Measurements from ENCODE around the gene CH25H. TPM values are rescaled to one million over a fixed set of nuclear protein-coding genes. Genes with fewer than 3 reads are reported as not detected.
"Not testable (repeated sequence)": the region's sequence is repeated elsewhere in the genome, so short reads cannot be mapped to it uniquely, and the experiment has no call there.

The CH25H gene
- total RNA-seq: not detected

GRCh38 chr10:89207181-89207800 lies at the start of gene CH25H:
Gene CH25H, minus strand, starts transcription at chr10:89207317. Its CDS starts 25 bp downstream, at chr10:89207292.
- H3K4me3 Mint-ChIP-seq: peak within 1 kb of the TSS; percentile 65
- ChIA-PET POLR2A (interaction anchor here (0.7 to 1.2 kb wide), 6 partner anchors 121 to 373 kb away, joined by 3 to 7 read pairs (median 3); no protein-coding TSS in a partner anchor), CTCF (interaction anchor here (0.7 to 6.7 kb wide), 18 partner anchors 9 to 376 kb away, joined by 3 to 73 read pairs (median 4); partner anchors contain the start of gene LIPA)
- peak; percentile 76 for ATAC-seq
- peaks cover 38% of the 10 kb centered on the region for H3K27me3 Mint-ChIP-seq (ENCODE audit: low read depth)
- peak; percentile 53 for DNase-seq
- peaks cover 23% of the 10 kb centered on the region for H3K4me1 Mint-ChIP-seq (ENCODE audit: low read depth)
- no peaks in the 10 kb centered on the region for H3K36me3 Mint-ChIP-seq (ENCODE audit: low read depth)
- H3K9me3 Mint-ChIP-seq (ENCODE audit: insufficient read depth): no peaks in the 10 kb centered on the region
- H3K27ac Mint-ChIP-seq: peak within 1 kb of the TSS; percentile 32

GRCh38 chr10:89256340-89256739 lies 49.2 kb upstream of the CH25H start:
- H3K4me3 Mint-ChIP-seq: no peak overlapping the region
- no peak for DNase-seq
- CTCF ChIA-PET: interaction anchor here (1.0 to 1.5 kb wide), 3 partner anchors 10 to 306 kb away, joined by 3 read pairs; partner anchors contain the start of gene IFIT5
- H3K4me1 Mint-ChIP-seq (ENCODE audit: low read depth): peaks cover 9% of the 10 kb centered on the region
- H3K9me3 Mint-ChIP-seq (ENCODE audit: insufficient read depth): peaks cover 19% of the 10 kb centered on the region
- POLR2A ChIA-PET: no interaction called here
- no peak for ATAC-seq
- peaks cover 18% of the 10 kb centered on the region for H3K27me3 Mint-ChIP-seq (ENCODE audit: low read depth)
- H3K27ac Mint-ChIP-seq: no peak overlapping the region
- H3K36me3 Mint-ChIP-seq (ENCODE audit: low read depth): peaks cover 19% of the 10 kb centered on the region

GRCh38 chr10:89255793-89256192 lies 48.7 kb upstream of the CH25H start:
- H3K27ac Mint-ChIP-seq: no peak overlapping the region
- H3K4me3 Mint-ChIP-seq: no peak overlapping the region
- no peak for DNase-seq
- ChIA-PET CTCF (interaction anchor here (1.0 to 1.5 kb wide), 3 partner anchors 10 to 307 kb away, joined by 3 read pairs; partner anchors contain the start of gene IFIT5), POLR2A (no interaction called here)
- H3K36me3 Mint-ChIP-seq (ENCODE audit: low read depth): peaks cover 19% of the 10 kb centered on the region
- H3K4me1 Mint-ChIP-seq (ENCODE audit: low read depth): peaks cover 12% of the 10 kb centered on the region
- peaks cover 18% of the 10 kb centered on the region for H3K27me3 Mint-ChIP-seq (ENCODE audit: low read depth)
- ATAC-seq: no peak
- peaks cover 19% of the 10 kb centered on the region for H3K9me3 Mint-ChIP-seq (ENCODE audit: insufficient read depth)

GRCh38 chr10:89255091-89255579 lies 48.0 kb upstream of the CH25H start:
- H3K27ac Mint-ChIP-seq, POLR2A ChIA-PET, H3K4me3 Mint-ChIP-seq, DNase-seq, ATAC-seq: not testable (repeated sequence)
- H3K36me3 Mint-ChIP-seq (ENCODE audit: low read depth): peaks cover 19% of the 10 kb centered on the region
- H3K4me1 Mint-ChIP-seq (ENCODE audit: low read depth): peaks cover 12% of the 10 kb centered on the region
- CTCF ChIA-PET: interaction anchor here (1.0 to 1.5 kb wide), 3 partner anchors 9 to 308 kb away, joined by 3 read pairs; partner anchors contain the start of gene IFIT5
- H3K27me3 Mint-ChIP-seq (ENCODE audit: low read depth): peaks cover 18% of the 10 kb centered on the region
- H3K9me3 Mint-ChIP-seq (ENCODE audit: insufficient read depth): peaks cover 19% of the 10 kb centered on the region

GRCh38 chr10:89252225-89252585 lies 45.1 kb upstream of the CH25H start:
- POLR2A ChIA-PET: interaction anchor here (0.9 to 1.8 kb wide), 5 partner anchors 21 to 262 kb away, joined by 3 to 11 read pairs (median 4); partner anchors contain the start of genes FAS, IFIT3 and IFIT5

GRCh38 chr10:89251409-89252224 lies 44.5 kb upstream of the CH25H start, which contains the start of gene LIPA:
Gene LIPA, minus strand, starts transcription at chr10:89251775. Its CDS starts 4,127 bp downstream, at chr10:89247648.
- ATAC-seq (peak; percentile 100), DNase-seq (peak; percentile 97)
- Mint-ChIP-seq H3K27me3 (ENCODE audit: low read depth) (no peaks in the 10 kb centered on the region), H3K9me3 (ENCODE audit: insufficient read depth) (peaks cover 19% of the 10 kb centered on the region), H3K4me1 (ENCODE audit: low read depth) (peaks cover 23% of the 10 kb centered on the region), H3K4me3 (peak within 1 kb of the TSS; percentile 88), H3K27ac (peak within 1 kb of the TSS; percentile 39), H3K36me3 (ENCODE audit: low read depth) (peaks cover 19% of the 10 kb centered on the region)
- POLR2A ChIA-PET: interaction anchor here (0.6 to 1.8 kb wide), 8 partner anchors 22 to 753 kb away, joined by 3 to 11 read pairs (median 4); partner anchors contain the start of genes FAS, IFIT3, IFIT5 and KIF20B
- CTCF ChIA-PET: interaction anchor here (0.6 to 2.5 kb wide), 12 partner anchors 11 to 1614 kb away, joined by 3 to 17 read pairs (median 4); partner anchors contain the start of genes CH25H, IFIT1 and IFIT5

More at GRCh38 chr10:89252225-89252585, 45.1 kb upstream of the CH25H start:
- Mint-ChIP-seq H3K36me3 (ENCODE audit: low read depth) (peaks cover 19% of the 10 kb centered on the region), H3K27me3 (ENCODE audit: low read depth) (peaks cover 5% of the 10 kb centered on the region), H3K9me3 (ENCODE audit: insufficient read depth) (peaks cover 19% of the 10 kb centered on the region), H3K4me1 (ENCODE audit: low read depth) (peaks cover 23% of the 10 kb centered on the region), H3K27ac (no peak overlapping the region), H3K4me3 (no peak overlapping the region)
- CTCF ChIA-PET: interaction anchor here (0.6 to 2.5 kb wide), 8 partner anchors 11 to 1614 kb away, joined by 3 to 17 read pairs (median 5); partner anchors contain the start of genes IFIT1 and IFIT5
- ATAC-seq (no peak), DNase-seq (no peak)

GRCh38 chr10:89250865-89251408 lies 43.8 kb upstream of the CH25H start:
- peak overlapping the region; percentile 88 for H3K4me3 Mint-ChIP-seq
- ChIA-PET CTCF (interaction anchor here (0.8 to 2.5 kb wide), 9 partner anchors 10 to 252 kb away, joined by 3 to 17 read pairs (median 4); partner anchors contain the start of genes CH25H and IFIT5), POLR2A (interaction anchor here (0.6 to 1.8 kb wide), 9 partner anchors 22 to 752 kb away, joined by 3 to 11 read pairs (median 3); partner anchors contain the start of genes FAS, IFIT3, IFIT5 and KIF20B)
- no peaks in the 10 kb centered on the region for H3K27me3 Mint-ChIP-seq (ENCODE audit: low read depth)
- H3K27ac Mint-ChIP-seq: peak overlapping the region; percentile 39
- ATAC-seq (no peak), DNase-seq (no peak)
- H3K9me3 Mint-ChIP-seq (ENCODE audit: insufficient read depth): peaks cover 19% of the 10 kb centered on the region
- H3K36me3 Mint-ChIP-seq (ENCODE audit: low read depth): peaks cover 19% of the 10 kb centered on the region
- H3K4me1 Mint-ChIP-seq (ENCODE audit: low read depth): peaks cover 23% of the 10 kb centered on the region

- ChIA-PET CTCF (interaction anchor here (0.6 to 1.2 kb wide), 3 partner anchors 32 to 121 kb away, joined by 3 to 5 read pairs (median 3); partner anchors contain the start of gene IFIT2), POLR2A (no interaction called here)
- no peak for ATAC-seq
Observed at GRCh38 chr10:89248990-89249389, 41.9 kb upstream of the CH25H start.

GRCh38 chr10:89247623-89248022 lies 40.5 kb upstream of the CH25H start:
- H3K4me3 Mint-ChIP-seq; H3K27ac Mint-ChIP-seq; DNase-seq; H3K9me3 Mint-ChIP-seq (ENCODE audit: insufficient read depth); H3K27me3 Mint-ChIP-seq (ENCODE audit: low read depth); ATAC-seq; POLR2A ChIA-PET; H3K36me3 Mint-ChIP-seq (ENCODE audit: low read depth): not testable (repeated sequence)
- CTCF ChIA-PET: interaction anchor here (1.3 kb wide), 1 partner anchor 29 kb away, joined by 4 read pairs; no protein-coding TSS in a partner anchor
- H3K4me1 Mint-ChIP-seq (ENCODE audit: low read depth): peaks cover 29% of the 10 kb centered on the region

More at GRCh38 chr10:89248990-89249389, 41.9 kb upstream of the CH25H start:
- Mint-ChIP-seq H3K27ac (no peak overlapping the region), H3K27me3 (ENCODE audit: low read depth) (no peaks in the 10 kb centered on the region), H3K36me3 (ENCODE audit: low read depth) (peaks cover 16% of the 10 kb centered on the region), H3K9me3 (ENCODE audit: insufficient read depth) (peaks cover 11% of the 10 kb centered on the region), H3K4me3 (no peak overlapping the region), H3K4me1 (ENCODE audit: low read depth) (peaks cover 23% of the 10 kb centered on the region)
- no peak for DNase-seq

GRCh38 chr10:89245802-89246201 lies 38.7 kb upstream of the CH25H start:
- POLR2A ChIA-PET: no interaction called here
- no peaks in the 10 kb centered on the region for H3K27me3 Mint-ChIP-seq (ENCODE audit: low read depth)
- DNase-seq (no peak), ATAC-seq (no peak)
- H3K27ac Mint-ChIP-seq: no peak overlapping the region
- CTCF ChIA-PET: interaction anchor here (0.7 to 1.6 kb wide), 4 partner anchors 10 to 319 kb away, joined by 3 to 7 read pairs (median 3); no protein-coding TSS in a partner anchor
- H3K4me3 Mint-ChIP-seq: no peak overlapping the region
- peaks cover 30% of the 10 kb centered on the region for H3K4me1 Mint-ChIP-seq (ENCODE audit: low read depth)
- H3K36me3 Mint-ChIP-seq (ENCODE audit: low read depth): peaks cover 5% of the 10 kb centered on the region
- H3K9me3 Mint-ChIP-seq (ENCODE audit: insufficient read depth): no peaks in the 10 kb centered on the region
